COLO829 (cell line): ENCODE results near the gene MASP1.
"Not testable (repeated sequence)": the region's sequence is repeated elsewhere in the genome, so short reads cannot be mapped to it uniquely, and the experiment has no call there.

Experiments
- DNase-seq: peaks from one replicate; pipeline ENCODE4 v3.0.0; 2012; ENCODE audit warnings: low spot score

The MASP1 gene

DNA sequence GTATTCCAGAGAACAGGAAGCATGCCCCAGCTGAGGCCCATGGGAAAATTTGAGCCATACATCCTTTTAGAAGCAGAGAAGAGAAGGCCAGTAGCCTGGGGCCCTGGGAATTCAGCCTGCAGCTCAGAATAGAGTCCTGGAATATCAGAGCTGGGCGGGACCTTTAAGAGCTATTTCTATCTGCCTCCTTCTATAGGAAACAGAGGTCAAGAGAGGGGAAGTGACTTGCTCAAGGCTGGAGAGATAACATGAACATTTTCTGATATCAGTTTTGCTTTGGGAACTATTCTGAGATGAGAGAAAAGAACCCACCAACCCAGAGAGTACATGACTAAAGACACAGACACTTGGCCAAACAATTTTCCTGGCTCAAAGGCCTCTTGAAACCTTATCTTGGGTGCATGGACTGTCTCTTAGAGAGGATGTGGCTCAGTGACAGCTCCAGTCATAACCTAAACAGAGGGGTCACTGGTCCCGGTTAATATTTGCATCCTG, 26.0 kb downstream of the MASP1 start:
- no peak for DNase-seq

DNA sequence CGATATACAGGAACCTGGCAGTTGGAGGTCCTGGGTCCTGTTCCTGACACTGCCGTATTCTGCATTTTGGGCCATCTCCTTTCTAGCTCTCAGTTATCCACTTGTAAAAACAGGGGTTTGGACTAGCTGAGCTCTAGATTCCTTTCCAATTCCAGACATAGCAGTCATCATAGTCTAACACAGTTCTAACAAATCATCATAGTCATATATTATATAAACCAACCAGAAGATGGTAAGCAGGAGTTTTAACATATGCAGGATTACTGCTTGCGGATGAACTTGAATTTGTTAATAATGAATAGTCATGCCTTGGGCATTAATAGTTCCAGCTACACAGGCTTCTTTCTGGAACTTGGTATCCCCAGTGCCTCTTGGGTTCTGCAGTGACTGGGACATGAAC, 26.6 kb downstream of the MASP1 start:
- no peak for DNase-seq

DNA sequence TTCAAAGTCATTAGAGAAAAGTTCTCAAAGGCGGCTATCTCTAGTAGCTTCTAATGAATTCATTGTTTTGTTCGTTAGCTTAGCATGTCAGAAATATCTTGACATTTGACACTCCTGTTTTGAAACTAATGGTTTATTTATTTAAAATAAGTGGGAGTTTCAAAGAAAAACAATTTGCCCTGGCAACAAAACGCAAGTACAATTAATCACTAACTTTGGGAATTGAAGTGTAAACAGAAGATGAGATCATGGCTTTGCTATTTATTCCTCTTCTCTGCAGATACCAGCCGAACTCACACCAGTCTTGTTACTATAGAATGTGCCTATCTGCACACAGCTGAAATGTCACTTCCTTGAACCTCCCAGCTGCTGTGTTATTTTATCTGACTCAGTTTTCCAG, 27.5 kb downstream of the MASP1 start:
- no peak for DNase-seq

DNA sequence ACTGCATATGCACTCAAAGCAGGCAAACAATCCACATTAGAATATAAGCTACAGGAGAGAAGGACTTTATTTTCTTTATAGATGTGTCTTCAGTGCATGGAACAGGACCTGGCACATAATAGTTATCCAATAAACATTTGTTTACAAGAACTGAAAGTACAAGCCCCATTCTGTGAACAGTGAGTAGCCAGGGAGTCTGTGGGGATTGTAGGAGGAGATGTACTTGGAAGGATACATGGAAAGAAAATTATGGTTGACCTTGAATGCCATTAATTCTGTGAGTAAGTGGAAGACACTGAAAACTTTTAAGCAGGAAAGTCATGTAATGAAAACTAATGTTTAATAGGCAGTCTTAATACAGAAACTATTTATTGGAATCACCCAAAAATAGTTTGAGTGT, 28.3 kb downstream of the MASP1 start:
- no peak for DNase-seq

DNA sequence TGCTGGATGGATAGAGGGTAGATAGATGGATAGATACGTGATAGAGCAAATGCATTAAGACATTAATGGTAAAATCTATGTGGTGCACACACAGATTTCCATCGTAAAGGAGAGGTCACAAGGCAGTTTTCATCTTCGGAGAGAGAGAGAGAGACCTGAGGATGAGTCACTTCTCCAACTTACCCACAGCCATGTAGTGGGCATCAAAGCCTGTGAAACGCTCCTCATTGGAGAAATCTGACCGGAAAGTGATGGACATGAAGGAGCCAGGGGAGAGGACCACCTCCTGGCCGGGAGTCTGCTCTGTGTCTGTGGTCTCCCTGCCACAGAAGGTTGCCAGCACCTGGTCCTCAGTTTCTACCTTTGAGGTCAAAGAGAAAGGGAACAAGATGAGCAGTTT, 29.2 kb downstream of the MASP1 start:
- DNase-seq = no peak

DNA sequence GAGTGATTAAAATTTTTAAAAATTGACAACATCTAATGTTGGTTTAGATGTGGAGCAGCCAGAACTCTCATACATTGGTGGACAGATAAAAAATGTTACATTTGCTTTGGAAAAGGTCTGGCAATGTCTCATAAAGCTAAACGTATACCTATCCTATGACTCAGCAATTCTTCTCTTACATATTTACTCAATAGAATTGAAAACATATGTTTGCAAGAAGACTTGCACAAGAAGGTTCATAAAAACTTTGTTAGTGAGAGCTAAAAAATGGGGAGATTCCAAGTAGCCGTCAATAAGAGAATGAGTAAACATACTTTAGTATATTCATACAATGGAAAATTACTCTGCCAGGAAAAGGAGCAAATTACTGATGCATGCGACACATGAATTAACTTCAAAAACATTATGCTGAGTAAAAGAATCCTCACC, 30.0 kb downstream of the MASP1 start:
- DNase-seq = no peak

DNA sequence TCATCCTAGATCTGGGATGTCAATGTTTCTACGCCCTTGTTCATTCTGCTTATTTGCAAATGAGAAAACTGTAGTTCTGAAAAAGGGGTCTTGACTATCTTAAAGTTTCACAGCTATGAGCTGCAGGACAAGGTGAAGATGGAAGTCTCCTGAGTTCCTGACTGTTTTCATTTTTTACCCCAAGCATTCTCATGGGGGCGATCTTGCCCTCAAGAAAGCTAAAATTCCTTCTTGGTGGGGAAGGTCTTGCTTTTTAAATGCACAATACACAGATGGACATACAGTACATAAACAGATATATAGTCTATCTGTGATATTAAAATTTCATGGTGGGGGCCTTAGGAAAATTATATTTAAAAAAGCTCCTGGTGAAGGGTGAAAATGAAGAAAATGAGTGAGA, 32.4 kb downstream of the MASP1 start:
- DNase-seq = no peak

DNA sequence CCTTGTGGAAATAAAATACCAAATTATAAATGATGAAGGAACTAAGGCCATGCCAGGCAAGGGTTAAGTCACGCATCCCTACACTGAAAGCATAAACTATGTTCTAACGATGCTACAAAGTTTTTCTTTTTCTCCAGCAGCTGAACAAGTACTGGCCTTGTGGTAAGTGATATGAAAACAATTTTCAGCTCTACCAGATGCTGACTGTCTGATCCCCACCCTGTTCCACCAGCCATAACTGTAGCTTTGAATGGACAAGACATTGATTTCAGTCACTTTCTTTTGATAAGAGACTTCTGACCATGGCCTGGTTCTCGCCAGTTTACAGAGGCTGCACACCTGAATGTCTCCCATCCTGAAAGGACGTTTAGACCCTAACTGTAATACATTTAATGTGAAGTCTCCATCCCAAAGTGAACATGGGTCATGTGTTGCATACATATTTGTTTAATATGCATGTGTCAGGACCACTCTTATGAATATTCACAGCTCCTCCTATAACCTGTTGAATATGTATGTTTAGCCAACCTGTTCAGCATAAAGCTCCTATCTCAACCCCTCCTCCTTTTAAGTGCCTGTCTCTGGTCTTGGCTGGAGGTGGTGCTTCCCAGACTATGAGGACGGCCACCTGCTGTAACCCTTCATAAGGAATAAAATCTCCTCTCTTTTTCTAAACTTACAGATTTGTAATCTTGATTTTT, 33.4 kb downstream of the MASP1 start:
- no peak for DNase-seq

DNA sequence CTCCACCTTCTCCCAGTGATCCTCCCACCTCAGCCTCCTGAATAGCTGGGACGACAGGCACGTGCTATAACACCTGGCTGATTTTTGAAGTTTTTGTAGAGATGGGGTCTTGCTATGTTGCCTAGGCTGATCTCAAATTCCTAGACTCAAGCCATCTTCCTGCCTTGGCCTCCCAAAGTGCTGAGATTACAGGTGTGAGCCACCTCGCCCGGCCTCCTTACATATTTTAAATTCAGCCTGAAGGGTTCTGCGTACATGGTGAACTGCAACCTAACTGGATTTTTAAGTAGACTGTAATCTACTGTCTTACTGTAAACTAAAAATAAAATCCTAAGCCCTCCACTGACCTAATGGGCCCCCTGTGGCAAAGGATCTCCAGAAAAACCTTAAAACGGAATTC, 34.1 kb downstream of the MASP1 start:
- DNase-seq = no peak

DNA sequence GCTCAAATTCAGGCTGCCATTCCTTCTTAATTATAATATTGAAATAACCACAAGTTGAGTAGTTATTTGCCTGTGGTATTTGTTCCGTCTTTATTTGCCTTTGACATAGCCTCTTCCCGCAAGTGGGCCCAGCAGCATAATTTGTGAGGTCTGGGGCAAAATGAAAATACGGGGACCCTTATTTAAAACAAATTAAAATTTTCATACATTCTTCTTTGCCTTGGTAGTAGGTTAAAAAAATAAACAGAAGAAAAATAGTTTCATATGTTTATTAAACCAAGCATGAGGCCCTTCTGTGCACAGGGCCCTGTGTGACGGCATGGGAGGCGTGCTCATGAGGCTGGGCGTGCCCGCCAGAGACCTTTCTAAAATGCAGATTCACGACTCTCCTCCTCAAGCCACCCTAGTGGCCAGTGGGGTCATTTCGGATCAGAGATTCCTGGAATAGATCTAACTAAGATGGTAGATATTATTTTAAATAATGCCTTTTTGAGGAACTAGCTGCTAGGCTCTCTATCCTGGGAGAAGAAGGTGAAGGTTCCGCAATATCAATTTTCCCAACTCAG, 35.4 kb downstream of the MASP1 start:
- no peak for DNase-seq

DNA sequence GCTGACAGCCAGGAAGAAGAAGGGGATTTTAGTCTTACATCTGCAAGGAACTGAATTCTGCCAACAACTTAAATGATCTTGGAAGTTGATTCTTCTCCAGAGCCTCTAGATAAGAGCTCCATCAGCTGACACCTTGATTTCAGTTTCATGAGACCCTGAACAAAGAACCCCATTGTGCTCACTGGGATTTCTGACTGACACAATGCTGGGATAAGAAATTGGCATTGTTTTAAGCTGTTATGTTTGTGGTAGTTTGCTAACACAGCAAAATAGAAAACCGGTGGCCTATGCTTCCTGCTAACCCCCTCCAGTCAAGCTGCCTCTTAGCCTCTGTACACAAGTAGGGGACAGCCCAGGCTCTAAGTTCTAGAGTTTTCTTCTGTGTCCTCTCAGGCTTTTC, 36.2 kb downstream of the MASP1 start:
- DNase-seq = peak; percentile 88

DNA sequence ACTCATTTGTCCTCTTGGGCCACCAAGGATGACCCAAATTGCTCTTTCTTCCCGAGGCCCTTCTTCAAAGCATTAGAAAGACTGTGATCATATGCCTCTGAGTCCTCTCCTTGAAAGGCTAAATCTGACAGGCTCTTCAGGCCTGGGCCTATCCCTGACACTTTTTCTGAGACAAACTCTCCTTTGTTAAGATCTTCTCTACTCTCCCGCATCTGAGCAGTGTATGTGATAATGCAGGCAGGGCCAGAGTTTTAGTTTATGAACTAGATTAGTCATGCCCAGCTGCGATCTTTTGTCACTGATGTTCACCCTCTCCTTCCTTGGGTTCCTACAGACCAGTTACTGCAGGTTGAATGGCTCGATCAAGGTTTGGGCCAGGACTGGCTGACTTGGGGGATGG, 39.2 kb downstream of the MASP1 start:
- DNase-seq = peak; percentile 95

DNA sequence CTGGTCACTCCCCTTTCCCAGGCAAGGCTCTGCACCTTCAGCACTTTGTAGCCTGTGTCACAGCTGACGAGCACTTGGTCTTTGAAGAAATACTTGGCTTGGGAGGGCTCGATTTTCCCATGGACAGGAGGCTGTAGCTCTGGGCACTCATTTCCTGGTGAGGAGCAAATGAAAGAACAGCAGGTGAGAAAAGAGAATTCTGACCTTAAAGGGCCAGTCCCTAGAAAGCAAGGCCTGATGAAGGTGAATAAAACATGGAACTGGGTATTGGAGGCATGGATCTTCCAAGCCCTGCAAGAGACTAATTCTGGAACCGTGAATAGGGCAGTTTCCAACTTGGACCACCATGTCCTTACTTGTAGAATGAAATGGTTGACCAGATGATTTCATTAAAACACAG, 39.9 kb downstream of the MASP1 start:
- DNase-seq = no peak

DNA sequence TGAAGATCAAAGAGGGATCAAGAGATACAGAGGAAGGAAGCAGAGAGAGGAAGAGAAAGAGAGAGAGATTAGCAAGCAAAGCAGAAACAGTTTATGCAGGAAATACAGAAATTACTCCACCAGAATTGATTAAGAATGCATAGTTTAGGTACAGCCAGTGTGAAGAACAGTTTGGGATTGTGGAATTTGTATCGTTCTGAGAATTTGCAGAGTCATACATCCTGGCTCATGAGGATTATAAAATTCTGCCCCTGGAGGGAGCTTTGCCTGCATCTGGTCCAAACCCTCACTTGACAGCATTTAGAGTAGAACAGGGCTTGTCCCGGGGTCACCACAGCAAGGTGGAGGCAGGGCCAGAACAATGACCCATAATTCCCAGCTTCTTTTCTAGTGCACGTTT, 44.1 kb downstream of the MASP1 start:
- no peak for DNase-seq

DNA sequence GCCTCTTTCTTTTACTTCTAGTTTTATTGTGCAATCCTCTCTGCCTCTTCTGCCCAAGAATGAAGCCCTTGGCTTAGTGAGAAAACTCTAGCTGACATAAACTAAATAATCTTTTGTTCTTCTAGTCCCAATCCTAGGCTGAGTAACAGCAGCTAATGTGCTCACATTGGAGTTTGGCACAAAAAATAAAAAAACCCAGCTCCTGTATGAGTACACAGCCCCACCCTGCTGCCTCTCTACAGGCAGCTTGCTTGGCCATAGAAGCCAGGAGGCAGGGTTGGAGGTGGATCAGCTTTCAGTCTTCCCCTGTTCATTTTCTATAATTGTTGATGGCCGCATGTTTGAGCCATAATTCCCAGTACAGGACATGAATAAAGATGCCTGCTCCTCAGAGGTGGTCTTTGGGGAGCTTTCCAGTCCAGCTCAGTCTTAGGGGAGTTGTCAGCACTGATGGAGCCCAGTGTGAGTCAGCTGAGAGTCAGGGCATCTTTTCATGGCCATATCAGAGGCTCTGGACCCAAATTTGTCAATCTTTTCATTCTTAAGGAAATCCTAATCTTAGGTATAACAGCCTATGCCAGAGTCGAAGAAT, 47.5 kb downstream of the MASP1 start:
- no peak for DNase-seq

DNA sequence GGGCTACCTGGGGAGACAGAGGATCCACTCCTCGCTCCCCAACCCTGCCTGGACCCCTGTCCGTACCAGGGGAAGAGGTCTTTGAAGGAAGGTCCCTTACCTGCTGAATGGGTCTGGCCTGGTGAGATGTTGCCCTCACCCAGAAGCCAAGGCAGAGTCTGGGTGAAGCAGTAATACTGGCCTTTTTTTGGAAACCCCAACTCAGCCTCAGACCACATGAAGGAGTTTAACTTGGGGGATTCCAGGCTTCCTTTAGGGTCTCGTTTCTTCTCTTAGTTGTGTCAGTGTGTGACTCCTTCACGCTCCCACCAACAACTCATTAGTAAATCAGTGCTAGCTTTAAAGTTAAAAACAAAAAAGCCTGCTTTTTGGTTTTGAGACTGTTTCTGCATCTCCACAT, 48.6 kb downstream of the MASP1 start:
- DNase-seq = no peak

DNA sequence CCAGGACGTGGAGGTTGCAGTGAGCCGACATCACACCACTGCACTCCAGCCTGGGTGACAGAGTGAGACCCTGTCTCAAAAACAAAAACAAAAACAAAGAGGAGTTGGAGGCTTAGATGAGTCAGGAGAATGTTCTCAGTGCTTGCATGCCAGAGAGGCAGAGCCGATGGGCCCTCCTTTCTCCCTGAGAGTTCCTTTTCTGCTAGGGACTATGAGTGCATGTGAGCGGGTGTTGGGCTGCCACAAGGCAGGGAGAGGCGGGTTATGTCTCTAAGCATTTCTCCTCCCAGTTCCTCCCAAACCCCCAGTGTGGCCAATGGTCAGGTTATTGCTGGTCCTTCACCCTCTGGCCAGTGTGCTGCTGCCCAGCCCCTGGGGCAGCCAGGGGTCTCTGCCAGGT, 49.1 kb downstream of the MASP1 start:
- no peak for DNase-seq

DNA sequence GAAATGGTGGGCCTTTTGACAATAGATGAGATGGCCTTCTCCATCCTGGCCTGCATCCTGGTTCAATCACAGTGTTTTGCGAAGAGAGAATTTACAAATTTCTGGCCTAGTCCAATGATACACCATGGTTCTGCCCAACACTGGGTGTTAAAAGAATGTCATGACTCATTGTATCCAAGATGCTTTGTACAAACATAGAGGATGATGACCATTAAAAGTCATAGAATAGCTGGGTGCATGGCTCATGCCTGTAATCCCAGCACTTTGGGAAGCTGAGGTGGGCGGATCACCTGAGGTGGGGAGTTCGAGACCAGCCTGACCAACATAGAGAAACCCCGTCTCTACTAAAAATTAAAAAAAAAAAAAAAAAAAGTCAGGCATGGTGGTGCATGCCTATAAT, 52.7 kb downstream of the MASP1 start:
- DNase-seq = not testable (repeated sequence)

DNA sequence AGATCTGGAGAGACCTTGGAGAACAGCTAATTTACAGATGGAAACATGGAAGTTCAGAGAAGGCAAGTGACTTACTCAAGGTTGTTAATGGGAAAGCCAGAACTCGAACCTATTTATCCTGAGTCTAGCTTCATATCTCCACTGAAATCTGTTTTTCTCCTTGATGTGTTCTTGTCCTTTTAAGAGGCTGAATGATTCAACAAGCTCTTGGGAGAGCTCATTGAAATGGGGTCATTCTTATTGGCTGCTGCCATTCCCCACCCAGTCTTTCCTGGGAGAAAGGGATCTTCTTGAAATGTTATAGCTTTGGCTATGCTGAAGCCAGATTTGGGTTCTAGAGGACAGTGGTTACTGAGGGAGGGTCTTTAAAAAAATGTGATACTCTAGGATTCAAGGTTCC, 53.3 kb downstream of the MASP1 start:
- DNase-seq = no peak

DNA sequence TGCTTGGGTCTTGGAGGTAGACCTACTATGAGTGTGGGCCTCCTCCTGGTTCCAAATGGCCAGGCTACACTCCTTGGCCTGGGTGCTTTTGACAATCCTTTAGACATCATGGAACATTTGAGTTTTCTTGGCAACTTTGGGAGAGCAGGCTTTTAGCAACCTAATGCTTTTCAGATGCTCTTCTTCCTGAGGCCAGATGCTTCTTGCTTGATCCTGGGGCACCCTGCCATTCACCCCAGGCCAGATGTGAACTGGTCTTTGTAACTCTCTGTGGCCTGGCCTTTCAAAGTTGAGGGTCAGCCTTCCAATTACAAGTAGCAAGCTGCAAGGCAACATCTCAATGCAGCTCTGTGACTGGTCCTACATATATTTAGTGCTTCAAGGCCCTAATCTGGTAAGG, 53.8 kb downstream of the MASP1 start:
- no peak for DNase-seq

DNA sequence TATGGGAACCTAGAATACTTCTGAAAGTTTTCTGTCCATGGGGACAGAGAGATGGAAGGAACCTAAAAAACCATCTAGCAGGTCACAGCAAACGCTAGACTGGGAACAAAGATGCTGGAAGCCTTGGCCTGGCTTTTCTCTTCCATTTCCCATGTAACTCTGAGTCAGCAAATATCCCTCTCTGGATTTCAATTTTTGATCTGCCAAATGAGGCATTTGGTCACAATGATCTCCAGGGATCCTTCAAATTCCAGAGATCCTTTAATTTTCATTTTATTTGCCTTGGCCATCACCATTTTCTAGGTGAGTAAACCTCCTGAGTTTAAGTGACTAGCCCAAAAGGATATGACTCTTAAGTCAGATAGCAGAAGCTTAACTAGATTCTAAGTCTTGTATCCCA, 54.6 kb downstream of the MASP1 start:
- no peak for DNase-seq

DNA sequence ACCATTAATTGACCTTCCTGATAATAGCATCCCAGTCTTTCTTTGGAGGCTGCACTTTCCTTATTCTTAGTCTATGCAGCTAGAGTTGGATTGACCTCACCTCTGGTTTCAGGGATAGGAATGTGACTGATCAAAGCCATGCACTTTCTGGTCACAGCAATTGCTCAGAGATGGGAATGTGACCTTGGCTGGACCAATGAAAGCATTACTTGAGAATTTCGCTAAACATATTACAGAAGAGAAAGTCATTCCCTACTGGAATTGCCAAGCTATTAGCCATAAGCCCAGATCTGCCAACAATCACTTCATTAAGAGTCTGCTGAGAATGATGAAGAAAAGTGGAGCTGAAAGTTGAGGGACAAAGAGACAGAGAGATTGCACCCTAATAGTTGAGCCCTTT, 61.5 kb downstream of the MASP1 start:
- no peak for DNase-seq

DNA sequence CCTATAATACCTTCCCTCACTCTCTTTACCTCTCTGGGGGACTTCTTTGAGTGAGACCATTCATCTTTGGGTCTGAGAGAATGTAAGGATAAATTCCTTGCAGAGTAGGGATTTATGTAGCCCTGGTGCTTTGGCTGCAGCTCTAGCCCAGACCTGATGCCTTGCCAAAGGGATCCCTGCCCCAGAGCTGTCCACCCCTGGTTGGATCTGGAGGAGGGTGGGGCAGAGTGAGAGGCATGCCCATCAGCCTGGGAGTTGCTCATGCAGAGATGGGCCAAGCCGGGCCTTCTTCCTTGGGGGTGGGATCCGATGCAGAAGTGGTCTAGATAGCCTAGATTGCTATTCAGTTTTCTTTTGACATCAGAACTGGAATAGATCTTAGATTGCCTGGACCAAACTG, 62.8 kb downstream of the MASP1 start:
- no peak for DNase-seq
